GM21576 (cell line): ENCODE measurements around the gene C17orf114.

Experiments used
- ATAC-seq: cut with Tn5 transposase; IDR thresholded peaks from one replicate; pipeline ENCODE4 v1.9.1; 2021; ENCODE audit warnings: mild to moderate bottlenecking, moderate library complexity; ENCODE audit not compliant: unreplicated experiment

The C17orf114 gene

DNA sequence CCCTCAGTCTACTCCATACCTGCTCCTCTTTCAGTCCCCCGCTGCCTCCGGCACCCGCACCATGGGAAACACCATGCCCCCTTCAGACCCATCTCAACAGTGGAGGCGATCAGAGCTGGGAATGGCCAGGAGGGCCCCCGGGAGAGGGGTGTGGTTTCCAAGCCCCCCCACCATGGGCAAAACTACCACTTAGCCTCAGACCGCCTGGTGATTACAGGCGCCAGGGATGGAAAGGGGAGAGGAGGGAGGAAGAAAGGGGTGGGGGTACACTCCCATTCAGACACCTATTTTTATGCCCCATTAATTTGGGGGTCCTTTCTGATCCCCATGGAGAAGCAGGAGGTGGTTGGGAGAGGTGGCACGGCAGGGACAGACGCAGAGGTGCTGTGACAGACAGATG, at the start of gene C17orf114:
Gene C17orf114 (minus strand): TSS at position 101 of the 400 bp plus-strand sequence.
- no peak for ATAC-seq

DNA sequence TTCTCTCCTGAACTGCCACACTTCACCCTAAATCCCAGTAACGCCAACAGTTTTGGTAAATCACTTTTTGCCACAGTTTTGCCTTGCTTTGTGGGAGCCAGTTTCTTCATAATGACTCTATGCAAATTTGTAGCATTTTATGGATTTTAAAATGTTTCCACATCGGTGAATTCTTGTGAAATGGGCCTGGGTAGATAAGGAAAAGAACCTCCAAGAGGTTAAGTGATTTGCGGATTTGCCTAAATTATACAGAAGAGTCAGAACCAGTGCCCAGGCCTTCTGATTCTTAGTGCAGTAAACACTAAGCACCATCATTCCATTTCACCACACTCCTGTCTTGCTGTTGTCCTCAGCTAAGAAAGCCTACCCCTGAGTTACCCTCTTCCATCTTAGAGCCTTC, 49.0 kb upstream of the C17orf114 start:
- ATAC-seq, result no peak

DNA sequence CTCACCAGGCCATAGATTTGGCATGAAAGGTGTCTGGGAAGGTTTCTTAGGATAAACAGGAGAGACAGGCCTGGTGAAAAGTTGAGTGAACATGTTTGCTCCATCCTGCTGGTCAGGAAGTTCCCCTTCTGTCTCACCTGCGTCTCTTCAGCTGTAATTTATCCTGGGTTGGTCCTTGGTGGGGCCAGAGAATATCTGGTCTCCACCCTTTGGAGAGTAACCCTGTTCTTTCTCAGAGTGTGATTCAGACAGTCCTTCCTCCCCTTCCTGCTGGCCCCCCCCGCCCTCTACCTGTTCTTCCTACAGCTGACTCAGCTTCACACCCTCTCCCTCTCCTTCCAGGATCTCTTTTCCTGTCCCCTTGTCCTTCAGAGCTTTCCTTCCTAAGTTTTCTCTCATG, 48.1 kb upstream of the C17orf114 start:
- no peak for ATAC-seq

DNA sequence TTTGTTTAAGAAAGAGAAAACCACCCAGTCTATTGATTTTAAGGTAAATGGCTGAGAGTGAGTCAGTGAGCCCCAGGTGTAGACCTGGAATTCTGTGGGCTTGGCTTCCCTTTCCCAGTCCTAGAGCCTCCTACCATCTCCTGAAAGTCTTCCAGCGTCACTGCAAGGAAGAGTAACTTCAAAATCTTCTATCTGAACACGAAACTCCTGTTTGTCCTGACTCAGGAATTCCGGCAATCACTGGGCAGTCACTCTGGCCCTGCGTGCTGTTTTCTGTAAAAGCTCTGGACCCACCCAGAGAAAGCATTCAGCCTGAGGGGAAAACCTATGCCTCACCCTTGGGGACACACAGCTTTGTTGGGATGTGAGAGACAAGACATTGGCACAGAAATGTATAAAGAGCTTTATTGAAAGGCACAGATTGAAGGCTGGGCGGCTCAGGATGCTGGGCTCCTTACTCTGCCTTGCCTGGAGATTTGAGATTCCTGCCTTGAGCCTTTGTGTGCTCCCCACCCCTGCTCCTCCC, 46.9 kb upstream of the C17orf114 start:
- no peak for ATAC-seq

DNA sequence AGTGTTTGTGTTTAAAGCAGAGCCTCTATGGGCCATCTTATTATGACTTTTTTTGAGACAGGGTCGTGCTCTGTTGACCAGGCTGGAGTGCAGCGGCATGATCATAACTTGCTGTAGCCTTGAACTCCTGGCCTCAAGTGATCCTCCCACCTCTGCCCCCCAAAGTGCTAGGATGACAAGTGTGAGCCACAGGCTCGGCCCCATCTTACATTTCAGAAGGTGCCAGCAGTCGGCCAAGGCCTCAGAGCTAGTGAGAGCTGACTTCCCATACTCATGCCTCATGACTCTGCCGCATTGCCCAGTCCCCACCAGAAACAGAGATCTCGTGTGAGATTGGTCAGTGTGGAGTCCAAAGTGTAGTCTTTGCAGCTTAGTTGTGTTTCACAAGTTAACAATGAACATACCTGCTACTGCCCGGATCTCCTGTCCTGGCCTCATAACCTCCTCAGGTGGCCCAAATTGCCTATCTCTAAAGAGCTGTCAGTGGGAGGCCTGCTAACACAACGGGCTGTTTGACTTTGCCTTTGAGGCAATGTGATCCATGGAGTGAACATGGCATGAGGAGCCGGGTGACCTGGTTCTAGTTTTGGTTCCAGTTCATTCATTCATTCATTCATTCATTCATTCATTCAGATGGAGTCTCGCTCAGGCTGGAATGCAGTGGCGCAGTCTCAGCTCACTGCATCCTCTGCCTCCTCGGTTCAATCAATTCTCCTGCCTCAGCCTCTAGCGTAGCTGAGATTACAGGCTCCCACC, 44.7 kb upstream of the C17orf114 start:
- ATAC-seq, result no peak

DNA sequence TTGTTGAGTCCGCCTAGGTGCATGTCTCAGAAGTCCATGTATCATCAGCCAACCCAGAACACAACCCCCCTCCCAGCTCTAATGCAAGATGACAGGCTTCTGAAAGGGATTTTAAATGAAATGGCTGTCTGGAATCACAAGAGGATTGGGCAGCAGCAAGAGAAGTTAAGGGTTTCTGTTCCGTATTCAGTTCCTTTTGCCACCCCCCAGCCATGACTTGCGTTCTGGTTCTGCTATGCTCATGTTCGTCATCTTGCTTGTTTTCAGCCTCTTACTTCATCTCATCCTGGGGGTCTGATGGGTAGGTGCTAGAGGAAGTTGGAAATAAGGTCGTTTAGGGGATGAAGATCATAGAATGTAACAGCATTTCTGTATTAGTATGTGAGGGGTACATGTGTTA, 43.0 kb upstream of the C17orf114 start:
- no peak for ATAC-seq

DNA sequence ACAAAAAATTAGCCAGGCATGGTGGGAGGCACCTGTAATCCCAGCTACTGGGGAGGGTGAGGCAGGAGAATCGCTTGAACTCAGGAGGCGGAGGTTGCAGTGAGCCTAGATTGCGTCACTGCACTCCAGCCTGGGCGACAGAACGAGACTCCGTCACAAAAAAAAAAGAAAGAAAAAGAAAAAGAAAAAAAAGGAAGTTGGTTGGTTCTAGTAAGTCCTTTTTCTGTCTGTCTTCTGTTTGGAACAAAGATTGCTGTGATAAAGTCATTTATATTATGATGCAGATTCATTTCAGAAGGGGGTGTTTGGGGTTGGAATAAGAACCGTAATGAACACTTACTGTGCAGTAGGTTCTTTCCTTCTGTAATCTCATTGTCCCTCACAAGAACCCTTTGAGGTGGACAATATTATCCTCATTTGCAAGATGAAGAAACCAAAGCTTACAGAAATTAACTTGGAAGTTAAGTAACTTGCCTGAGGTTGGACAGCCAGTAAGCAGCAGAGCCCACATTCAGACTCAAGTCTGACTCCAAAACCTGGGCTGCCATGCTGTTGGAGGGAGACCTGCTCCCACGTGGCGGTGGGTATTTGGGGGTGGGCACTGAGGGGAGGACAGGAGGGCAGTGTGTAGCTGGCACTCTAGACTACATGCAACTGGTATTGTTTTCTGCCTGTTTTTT, 41.3 kb upstream of the C17orf114 start:
- ATAC-seq, result no peak

DNA sequence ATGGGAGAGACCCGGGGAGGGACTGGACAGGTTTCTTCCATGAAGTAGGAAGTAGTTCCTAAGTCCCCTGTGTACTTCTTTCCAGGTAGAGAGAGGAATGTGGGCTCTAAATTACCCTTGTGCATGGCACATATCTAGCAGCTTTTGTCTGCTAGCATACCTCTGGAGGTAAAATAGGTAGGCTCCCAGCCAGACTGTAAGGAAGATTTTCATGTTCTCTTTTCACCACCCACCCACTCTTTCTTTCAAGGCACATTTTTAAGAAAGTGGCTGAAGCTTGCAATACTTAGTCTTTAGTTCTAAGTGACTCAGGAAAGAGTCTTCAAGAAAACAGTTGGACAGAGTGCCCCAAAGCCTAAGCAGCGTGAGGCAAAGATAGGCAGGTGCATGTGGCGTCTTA, 40.2 kb upstream of the C17orf114 start:
- ATAC-seq, result no peak

DNA sequence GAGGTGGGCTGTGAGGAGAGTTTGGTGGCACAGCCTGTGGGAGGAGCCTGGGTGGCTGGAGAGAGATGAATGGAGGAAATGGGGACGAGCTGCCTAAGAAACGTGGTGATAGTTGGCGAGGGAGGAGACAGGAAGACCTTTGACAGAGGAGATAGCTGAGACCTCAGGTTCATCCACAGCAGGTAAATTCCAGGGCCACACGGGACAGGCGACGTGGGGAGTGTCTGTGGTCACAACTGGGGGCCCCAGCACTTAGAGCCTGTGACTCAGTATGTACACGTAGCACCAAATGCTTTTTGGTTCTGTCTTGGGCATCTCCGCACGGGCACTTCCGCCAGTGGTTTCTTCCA, 38.7 kb upstream of the C17orf114 start:
- no peak for ATAC-seq

DNA sequence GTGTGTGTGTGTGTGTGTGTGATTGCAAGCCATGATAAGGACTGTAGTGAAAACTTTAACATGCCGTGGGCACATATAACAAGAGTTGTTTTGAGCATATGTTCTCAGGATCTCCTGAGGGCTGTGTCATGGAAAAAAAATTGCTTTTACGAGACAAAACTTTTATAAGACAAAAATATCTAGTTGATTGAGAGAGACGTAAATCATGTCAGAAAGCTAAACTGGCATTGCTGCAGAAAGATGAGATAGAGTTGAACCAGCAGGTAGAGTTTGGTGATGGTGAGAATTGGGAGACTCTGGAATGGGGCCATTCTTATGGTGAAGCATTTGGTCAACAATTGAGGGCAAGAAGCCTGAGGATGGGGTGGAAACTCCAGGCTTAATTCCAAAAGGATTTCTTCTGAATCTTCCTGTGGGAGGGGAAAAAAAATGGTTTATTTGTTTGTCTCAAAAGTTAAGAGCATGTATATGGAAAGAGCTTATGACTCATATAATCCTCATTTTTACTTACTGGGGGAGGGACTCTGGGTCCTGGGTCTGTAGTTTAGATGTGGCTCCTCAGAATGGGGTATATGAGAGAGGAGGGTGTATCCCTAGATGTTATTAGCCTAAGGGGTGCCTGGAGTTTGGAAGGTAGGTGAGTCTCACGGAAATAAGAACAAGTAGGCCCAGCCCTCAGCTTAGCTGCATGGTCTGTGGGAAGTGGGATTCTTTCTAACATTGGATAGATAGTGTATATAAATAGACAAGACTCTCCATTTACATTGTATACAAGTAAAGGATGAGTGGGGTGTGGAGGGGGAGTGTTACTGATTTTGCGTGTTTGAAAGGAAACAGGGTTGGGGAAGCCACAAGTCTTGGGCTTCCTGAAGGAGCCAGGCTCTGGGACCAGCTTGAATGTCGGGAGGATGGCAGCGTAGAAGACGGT, 38.1 kb upstream of the C17orf114 start:
- ATAC-seq, result no peak

DNA sequence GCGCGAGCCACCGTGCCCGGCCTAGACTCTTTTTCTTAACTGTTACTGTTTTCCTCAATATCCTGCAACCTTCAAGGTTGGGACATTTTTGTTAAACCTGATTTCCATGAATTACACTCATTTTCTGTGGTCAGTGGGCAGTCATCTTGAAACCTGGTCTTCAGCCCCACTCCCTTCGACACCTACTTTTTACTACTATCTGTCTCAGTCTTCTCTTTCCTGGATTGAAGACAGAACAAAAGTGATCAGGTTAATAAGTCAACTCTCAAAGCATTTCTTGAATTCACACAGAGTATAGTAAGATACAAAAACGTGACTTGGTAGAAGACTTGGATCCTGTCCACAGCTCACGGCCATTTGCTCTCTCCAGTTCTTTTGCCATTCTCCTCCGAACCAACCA, 37.1 kb upstream of the C17orf114 start:
- no peak for ATAC-seq

DNA sequence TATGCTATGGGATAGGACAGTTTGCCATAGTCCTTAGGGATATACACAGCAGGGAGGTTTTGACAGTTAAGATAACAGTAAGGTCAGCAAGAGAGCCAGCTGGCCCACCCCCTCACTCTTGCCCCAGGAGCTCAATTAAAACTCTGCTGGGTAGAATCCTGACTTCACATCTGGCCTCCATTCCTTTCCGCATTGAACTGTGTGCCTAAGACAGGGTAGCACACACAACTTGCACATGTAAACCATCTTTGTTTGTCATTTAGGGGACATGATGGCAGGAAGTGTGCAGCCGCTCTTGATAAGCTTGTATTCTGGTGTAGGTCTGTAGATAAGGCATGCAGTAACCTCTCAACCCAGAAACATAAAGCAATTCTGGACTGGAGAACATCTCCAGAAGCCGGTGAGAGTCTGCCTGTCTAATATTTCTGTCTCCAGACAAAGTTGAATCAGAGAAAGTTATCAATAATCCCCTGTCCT, 36.2 kb upstream of the C17orf114 start:
- ATAC-seq, result no peak

DNA sequence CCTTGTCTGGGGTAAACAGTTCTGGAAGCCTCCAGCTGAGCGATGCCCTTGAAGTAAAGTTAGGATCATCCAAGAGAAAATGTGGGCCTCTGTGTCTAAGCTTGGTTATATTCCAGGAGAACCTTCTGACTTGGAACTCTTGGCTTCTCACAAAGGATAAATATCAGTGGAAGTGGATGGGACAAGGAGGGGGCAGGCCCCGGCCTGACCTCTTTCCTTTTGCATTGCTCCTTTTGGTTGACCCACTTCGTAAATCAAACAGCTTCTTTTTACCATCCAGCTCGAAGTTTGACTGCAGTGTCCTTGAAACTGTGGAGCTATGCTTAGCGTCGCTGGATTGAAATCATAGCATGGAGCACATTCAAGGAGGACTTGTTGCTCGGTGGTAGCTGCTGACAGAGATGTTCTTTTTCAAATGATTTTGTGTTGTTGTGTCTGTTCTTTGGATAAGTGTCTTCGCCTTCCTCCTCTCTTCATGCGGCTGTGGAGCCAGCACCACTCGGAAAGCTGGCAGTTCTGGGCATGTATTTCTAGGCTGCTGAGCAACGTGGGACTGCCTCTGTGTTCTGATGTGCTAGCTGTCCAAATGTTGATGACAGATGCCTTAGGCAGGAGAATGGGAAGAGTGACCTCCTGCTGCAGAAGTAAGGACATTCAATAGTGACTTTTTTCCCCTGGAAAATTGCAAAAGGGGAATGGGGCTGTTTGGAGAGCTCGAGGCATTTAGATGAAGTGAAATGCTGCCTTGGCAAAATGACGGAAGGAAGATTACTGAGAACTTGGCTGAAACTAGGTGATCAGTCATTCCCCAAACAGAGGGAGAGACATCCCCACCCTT, 35.6 kb upstream of the C17orf114 start:
- ATAC-seq, result no peak

DNA sequence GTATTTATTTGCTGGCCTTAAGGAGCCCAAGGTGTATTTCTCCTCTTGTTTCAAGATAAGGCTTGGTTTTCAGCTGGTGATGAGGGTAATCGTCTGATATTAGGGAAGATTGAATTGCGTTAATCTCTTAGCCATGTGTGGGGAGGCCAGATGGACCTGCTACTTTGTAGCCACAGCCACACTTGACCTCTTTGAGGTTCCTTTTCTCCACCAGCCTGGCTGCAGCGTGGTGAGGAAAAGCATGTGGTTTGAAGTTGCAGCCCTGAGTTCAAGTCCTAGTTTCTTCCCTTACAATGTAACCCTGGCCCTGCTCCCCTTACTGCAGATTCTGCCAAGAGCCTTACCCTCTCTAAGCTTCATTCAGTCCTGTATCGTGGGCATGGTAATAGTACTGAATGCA, 34.1 kb upstream of the C17orf114 start:
- no peak for ATAC-seq

DNA sequence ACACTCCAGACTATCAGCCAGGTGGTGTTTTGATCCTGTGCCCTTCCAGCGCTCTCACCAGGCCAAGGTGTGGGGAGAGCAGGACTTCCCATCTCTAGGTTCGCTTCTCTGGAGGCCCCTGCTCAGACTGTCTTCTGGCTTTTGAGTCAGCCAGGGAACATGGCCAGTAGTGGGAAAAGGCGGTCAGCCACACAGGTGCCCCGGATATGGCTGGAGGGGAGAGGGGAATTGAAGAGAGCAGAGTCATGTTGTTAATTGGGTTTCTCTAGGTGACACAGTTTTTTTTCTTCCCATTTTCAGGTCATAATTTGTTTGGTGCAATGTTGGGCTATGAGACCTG, 32.5 kb upstream of the C17orf114 start:
- ATAC-seq, result no peak

DNA sequence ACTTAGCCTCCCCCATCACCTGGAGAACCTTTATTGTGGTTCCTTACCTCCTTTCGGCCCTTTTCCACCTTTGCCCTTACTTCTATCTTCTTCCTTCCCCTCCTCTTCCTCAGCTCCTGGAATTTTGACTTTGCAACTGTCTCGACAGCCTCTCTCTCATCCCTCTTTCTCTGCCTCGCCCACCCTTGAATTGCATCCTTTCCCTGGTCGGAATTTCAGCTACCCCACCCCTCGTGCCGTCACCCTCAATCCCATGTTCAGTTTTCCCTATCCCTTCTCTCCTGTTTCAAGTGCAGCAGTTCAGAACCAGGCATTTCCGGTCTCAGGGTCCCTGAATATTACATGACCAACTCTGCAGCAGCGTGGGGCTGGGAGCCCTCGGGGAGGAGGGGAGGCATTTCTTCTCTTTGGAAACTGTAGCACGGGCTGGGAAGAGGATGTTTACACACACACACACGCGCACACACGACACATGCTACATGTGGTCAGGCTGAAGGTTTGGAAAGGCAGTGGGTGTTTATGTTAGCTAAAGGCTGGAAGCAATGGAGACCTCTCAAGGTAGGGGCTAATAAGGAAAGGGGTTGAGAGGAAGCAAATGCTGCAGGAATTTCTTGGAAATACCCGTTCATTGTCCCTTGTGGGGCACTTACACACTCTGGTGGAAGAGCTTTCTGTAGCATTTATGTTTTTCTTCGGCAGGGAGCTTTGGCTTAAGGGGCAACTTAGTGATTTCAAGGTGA, 32.0 kb upstream of the C17orf114 start:
- no peak for ATAC-seq

DNA sequence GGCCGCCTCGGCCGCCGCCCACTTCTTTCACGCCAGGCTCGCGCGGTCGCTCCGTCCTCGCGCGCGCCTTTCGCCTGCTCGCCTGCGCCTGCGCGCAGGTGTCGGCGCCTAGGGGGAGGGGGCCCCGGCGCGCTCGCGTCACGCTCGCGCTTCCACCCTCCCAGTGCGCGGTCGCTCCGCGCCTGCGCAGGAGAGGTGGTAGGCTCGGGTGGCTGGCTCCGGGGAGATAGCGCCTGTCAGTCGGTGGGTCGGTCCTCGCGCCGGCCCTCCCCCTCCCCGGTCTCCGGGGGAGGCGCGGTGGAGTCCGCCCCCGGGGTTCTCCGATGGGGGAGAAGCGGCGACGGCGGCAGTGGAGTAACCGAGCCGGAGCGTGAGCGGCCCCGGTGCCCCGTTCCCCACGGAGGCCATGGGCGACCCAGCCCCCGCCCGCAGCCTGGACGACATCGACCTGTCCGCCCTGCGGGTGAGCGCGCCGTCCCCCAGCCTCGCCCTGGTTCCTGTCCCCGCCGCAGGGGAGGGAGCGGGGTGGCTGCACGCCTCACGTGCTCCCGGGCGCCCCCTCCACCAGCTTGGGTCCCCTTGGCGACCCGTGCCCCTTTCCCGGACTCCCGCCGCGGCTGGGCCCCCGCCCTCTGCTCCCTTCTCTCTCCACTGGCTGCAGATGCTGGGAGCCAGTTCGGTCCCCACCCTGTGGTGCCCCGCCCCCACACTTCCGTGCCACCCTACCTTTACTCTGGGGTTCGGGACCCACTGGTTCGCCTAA, 31.2 kb upstream of the C17orf114 start, which contains the start of gene MINK1:
Gene MINK1 (plus strand): TSS at position 163 of the 763 bp plus-strand sequence. CDS start 244 bp downstream, at position 407.
- peak; percentile 81 for ATAC-seq

DNA sequence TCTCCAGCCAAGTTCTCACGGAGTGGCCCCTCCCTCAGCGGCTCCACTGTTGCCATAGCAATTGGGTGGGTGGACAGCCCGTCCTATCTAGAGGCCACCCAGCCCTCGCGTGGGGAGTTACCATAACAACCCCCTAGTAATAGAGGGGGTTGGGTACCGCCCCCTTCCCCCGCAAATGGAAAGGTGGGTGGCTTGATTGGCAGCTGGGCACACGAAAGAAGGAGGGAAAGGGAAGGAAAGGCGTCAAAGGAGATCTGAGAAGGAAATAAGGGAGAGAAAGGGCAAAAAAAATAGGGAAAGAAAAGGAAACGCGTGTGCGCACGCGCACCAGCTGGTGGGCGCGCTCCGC, 30.7 kb upstream of the C17orf114 start:
- ATAC-seq, result peak; percentile 10

DNA sequence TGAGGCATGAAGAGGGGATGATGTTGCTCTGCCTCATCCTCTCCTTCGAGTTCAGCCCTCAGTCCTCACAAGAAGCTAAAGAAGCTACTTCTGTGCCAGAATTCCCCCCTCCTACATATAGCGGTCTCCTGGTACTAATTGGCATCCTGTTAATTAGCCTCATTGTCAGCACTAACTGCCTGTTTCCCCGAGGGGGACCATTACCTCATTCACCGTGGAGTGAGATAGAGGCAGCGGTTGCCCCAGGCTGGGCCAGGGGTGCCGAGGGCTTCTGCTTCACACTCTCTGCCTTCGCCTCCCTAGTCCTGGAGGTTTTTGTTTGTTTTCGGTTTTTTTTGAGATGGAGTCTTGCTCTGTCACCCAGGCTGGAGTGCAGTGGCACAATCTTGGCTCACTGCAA, 25.3 kb upstream of the C17orf114 start:
- no peak for ATAC-seq
